ENCODE data around the gene PLPP4. TPM values are rescaled to one million over a fixed set of nuclear protein-coding genes. Genes with fewer than 3 reads are reported as not detected.

The PLPP4 gene
- total and polyA plus RNA-seq, 10 of the 15 experiments (the other 5 are each of a cell fraction or from before 2014, with no cell fraction given): 0.08 to 3.1 (median 0.26) TPM; not detected in 3

- TF ChIP-seq E4F1 (IDR thresholded peaks at IDR 0.05; ENCODE audit: borderline replicate concordance, partially characterized antibody) (no peak), MYC (IDR thresholded peaks at IDR 0.05; ENCODE audit: insufficient read depth, insufficient read length, insufficient replicate concordance, low read length, severe bottlenecking) (no peak), KAT2A (conservative IDR thresholded peaks at IDR 0.05; ENCODE audit: control insufficient read depth, low read depth, low read length) (no peak), IRF4 (IDR thresholded peaks at IDR 0.05; ENCODE audit: low read depth, low read length) (no peak)
Observed at GRCh38 chr10:120574981-120575380, 118.0 kb downstream of the PLPP4 start (continued).

GRCh38 chr10:120575411-120575810 is 118.4 kb downstream of the PLPP4 start:
- ChIA-PET RAD21 (ENCODE audit: unreplicated experiment) (no interaction called here), SMC1A (ENCODE audit: uncharacterized antibody, unreplicated experiment) (no interaction called here), POLR2A (no interaction called here), CTCF (interaction anchor here (2.0 kb wide), 1 partner anchor 152 kb away, joined by 5 read pairs; no protein-coding TSS in a partner anchor)
- in situ Hi-C loops (cut with MboI) (no loop called here), intact Hi-C loops (cut with micrococcal nuclease; ENCODE audit: unreplicated experiment) (no loop called here)
- Histone ChIP-seq H2AFZ (ENCODE audit: control insufficient read depth, low read depth, low read length) (no peak overlapping the region), H3K79me2 (ENCODE audit: control insufficient read depth, insufficient read depth, low read length) (no peaks in the 10 kb centered on the region), H3K27me3 (replicated peaks in 1 of 2; ENCODE audit: control insufficient read depth in 2 of 2, insufficient read depth in 2 of 2, low read length in 1 of 2) (peaks cover 0 to 1% of the 10 kb centered on the region in 2 experiments; a peak in 1 of 4 replicates), H3K9ac (ENCODE audit: control insufficient read depth, insufficient read depth, low read length) (no peak overlapping the region), H3K4me1 (ENCODE audit: control insufficient read depth, insufficient read depth, low read length) (no peaks in the 10 kb centered on the region), H3K9me3 (replicated peaks; ENCODE audit: control insufficient read depth, insufficient read depth, low read length) (no peaks in the 10 kb centered on the region), H3K36me3 (ENCODE audit: control insufficient read depth in 2 of 2, insufficient read depth in 2 of 2, low read length in 1 of 2) (no peaks in the 10 kb centered on the region), H4K20me1 (ENCODE audit: control insufficient read depth, insufficient read depth) (no peaks in the 10 kb centered on the region), H3K27ac (ENCODE audit: control insufficient read depth, insufficient read depth) (no peak overlapping the region), H3K4me2 (ENCODE audit: control insufficient read depth, insufficient read depth) (no peak overlapping the region), H3K4me3 (no peak overlapping the region)
- no TSS peak for BruUV-seq (replicated peaks)
- no peak for DNase-seq (ENCODE audit: low read depth, low spot score)
- FAIRE-seq: no peak
- 20% methylated on average over 2 of the region's 3 CpGs for WGBS (ENCODE audit: insufficient coverage, insufficient replicate concordance, low lambda C conversion rate, missing lambda C conversion rate)
- no peak for ATAC-seq
- TF ChIP-seq ZNF274 (IDR thresholded peaks at IDR 0.05; ENCODE audit: insufficient read depth, insufficient read length): no peak
- TF ChIP-seq RBBP5 (conservative IDR thresholded peaks at IDR 0.05): no peak
- TF ChIP-seq E2F8 (IDR thresholded peaks at IDR 0.05; ENCODE audit: low read depth, partially characterized antibody): no peak
- no peak for TF ChIP-seq CBX5 (IDR thresholded peaks at IDR 0.05; ENCODE audit: low read depth)
- TF ChIP-seq PBX3 (IDR thresholded peaks at IDR 0.05; ENCODE audit: insufficient replicate concordance, low read depth, low read length): no peak
- no peak for TF ChIP-seq MYB (IDR thresholded peaks at IDR 0.05; ENCODE audit: borderline replicate concordance, low read depth, low read length)
- TF ChIP-seq CTCF (IDR thresholded peaks at IDR 0.05 in 2 of 3, conservative IDR thresholded peaks at IDR 0.05 in 1 of 3; ENCODE audit: control insufficient read depth in 2 of 3, extremely low read depth in 1 of 3, insufficient read depth in 1 of 3, low read depth in 3 of 3, low read length in 3 of 3): no peak
- no peak for TF ChIP-seq NBN (IDR thresholded peaks at IDR 0.05)
- TF ChIP-seq IKZF1 (conservative IDR thresholded peaks at IDR 0.05): no peak
- TF ChIP-seq MTA2 (IDR thresholded peaks at IDR 0.05; ENCODE audit: low read depth): no peak
- TF ChIP-seq MEF2A (IDR thresholded peaks at IDR 0.05; ENCODE audit: insufficient read depth, low read depth, low read length): no peak
- TF ChIP-seq CREM (IDR thresholded peaks at IDR 0.05; ENCODE audit: low read depth): no peak

All from GM12878 (cell line).